Stomach (tissue), 9 donors: ENCODE data around the gene BRD9. TPM values are rescaled to one million over a fixed set of nuclear protein-coding genes. Genes with fewer than 3 reads are reported as not detected.
"Not testable (repeated sequence)": the region's sequence is repeated elsewhere in the genome, so short reads cannot be mapped to it uniquely, and the experiment has no call there.

ENCODE experiments used
- DNase-seq, 2 donors: peaks; one replicate each; pipeline versions ENCODE4 v3.0.0 to v3.0.0-alpha.2; 2013 to 2019
- H3K27ac ChIP-seq, 5 donors: fragments of 200-600 bp in 4 of 5; sonication (generic) in 4 of 5; one replicate each; pipeline ENCODE4 v1.5.1; 2013 to 2019; ENCODE audit warnings: mild to moderate bottlenecking in 1 of 5, moderate library complexity in 1 of 5
- H3K27me3 ChIP-seq, 3 donors: fragments of 200-600 bp; sonication (generic); one replicate each; pipeline ENCODE4 v1.5.1; 2017 to 2019; ENCODE audit warnings: mixed run types in 1 of 3
- H3K36me3 ChIP-seq, 4 donors: fragments of 200-600 bp; sonication (generic); 1 replicate in 3 of 4; 2 replicates in 1 of 4; pipeline ENCODE4 v1.5.1; 2016 to 2019
- H3K4me1 ChIP-seq, 4 donors: fragments of 200-600 bp; sonication (generic); one replicate each; pipeline ENCODE4 v1.5.1; 2016 to 2019
- H3K4me3 ChIP-seq, 4 donors: fragments of 200-600 bp; sonication (generic) in 3 of 4; one replicate each; pipeline ENCODE4 v1.5.1; 2016 to 2019; ENCODE audit warnings: mild to moderate bottlenecking in 1 of 4
- H3K9me3 ChIP-seq, 4 donors: fragments of 200-600 bp; sonication (generic); one replicate each; pipeline ENCODE4 v1.5.1; 2016 to 2019
- CTCF ChIP-seq, 7 experiments: fragments of 450-650 bp in 4 of 7; fragments of 200-600 bp in 3 of 7; sonication (generic) in 3 of 7; IDR thresholded peaks; one replicate each; pipeline ENCODE4 v1.5.1; 2016 to 2019; ENCODE audit warnings: antibody characterized with exemption in 7 of 7, control low read depth in 2 of 7, mild to moderate bottlenecking in 1 of 7
- EP300 ChIP-seq: sonication (generic); formaldehyde crosslinking; IDR thresholded peaks from one replicate; pipeline ENCODE4 v1.6.1; 2017; ENCODE audit warnings: antibody characterized with exemption
- POLR2A ChIP-seq, 4 donors: fragments of 450-650 bp; IDR thresholded peaks; one replicate each; pipeline ENCODE4 v1.6.1; 2016; ENCODE audit warnings: antibody characterized with exemption in 4 of 4, control low read depth in 2 of 4, mild to moderate bottlenecking in 1 of 4, moderate library complexity in 1 of 4
- POLR2AphosphoS5 ChIP-seq, 3 donors: sonication (generic); formaldehyde crosslinking; IDR thresholded peaks; one replicate each; pipeline ENCODE4 v1.6.1; 2016; ENCODE audit warnings: antibody characterized with exemption in 3 of 3
- WGBS, 5 donors: extraction: QIAGEN DNeasy Blood & Tissue Kit in 3 of 5; methylation state at CpG; one replicate each; pipeline versions ENCODE4 v1.1.5 to v1.1.7; 2013 to 2018; 5-methylcytosine and 5-hydroxymethylcytosine counted together
- intact Hi-C: fragments of 100-400 bp; cut with DNase I; formaldehyde crosslinking; loops from one replicate; pipeline ENCODE4 v1.15.1; 2023; ENCODE audit warnings: low total_unique reads
- polyA plus RNA-seq, 3 donors: library from polyadenylated mRNA; stranded (reverse); fragments of 200-250 nt; gene quantifications; one replicate each; pipeline ENCODE4 v1.2.3, GENCODE V29; 2013
- total RNA-seq, 5 donors: library from RNA; depleted of rRNA; stranded (reverse); fragments of >200 nt; gene quantifications; one replicate each; pipeline versions ENCODE4 v1.1.0 to v1.2.3, GENCODE V29; 2014 to 2016
- donor health status: healthy with polysubstance abuse.
- donor health status: Bipolar disorder and iron deficiency.
- donor health status: healthy.

The BRD9 gene
- total and polyA plus RNA-seq, 8 donors = 16.2 to 152 (median 40.0) TPM

GRCh38 chr5:855771-856530 lies 36.6 kb downstream of the BRD9 start:
- Histone ChIP-seq H3K9me3 (no peaks in the 10 kb centered on the region), H3K36me3 (peaks cover 0 to 15% (median 10%) of the 10 kb centered on the region in 4 donors), H3K27me3 (peaks cover 1 to 45% (median 15%) of the 10 kb centered on the region in 3 donors), H3K4me1 (peaks cover 0 to 2% (median under 1%) of the 10 kb centered on the region in 4 donors), H3K27ac (no peak overlapping the region), H3K4me3 (no peak overlapping the region)
- DNase-seq = no peak
- TF ChIP-seq EP300 (no peak), POLR2AphosphoS5 (IDR thresholded peaks at IDR 0.05) (no peak), CTCF (IDR thresholded peaks at IDR 0.05) (no peak), POLR2A (IDR thresholded peaks at IDR 0.05) (no peak)
- WGBS, 5 donors = 65 to 75% (median 68%) methylated on average over 19 to 21 of the region's 21 CpGs
- intact Hi-C loops = no loop called here

- TF ChIP-seq POLR2A (IDR thresholded peaks at IDR 0.05) (no peak), CTCF (IDR thresholded peaks at IDR 0.05) (no peak), EP300 (no peak), POLR2AphosphoS5 (IDR thresholded peaks at IDR 0.05) (no peak)
- WGBS, 5 donors = 81 to 89% (median 85%) methylated on average over 26 to 32 of the region's 32 CpGs
- DNase-seq = no peak
- no peak overlapping the region for H3K27ac ChIP-seq
- H3K4me3 ChIP-seq = no peak overlapping the region
- no peaks in the 10 kb centered on the region for H3K9me3 ChIP-seq
- H3K4me1 ChIP-seq = peaks cover 0 to 10% (median 8%) of the 10 kb centered on the region in 4 donors
- intact Hi-C loops = no loop called here
- peaks cover 3 to 53% (median 22%) of the 10 kb centered on the region in 3 donors for H3K27me3 ChIP-seq
- peaks cover 0 to 11% (median 5%) of the 10 kb centered on the region in 4 donors for H3K36me3 ChIP-seq
Observed at GRCh38 chr5:854966-855743, 37.4 kb downstream of the BRD9 start.

GRCh38 chr5:854217-854616 lies 38.4 kb downstream of the BRD9 start:
- Histone ChIP-seq H3K36me3 (peaks cover 0 to 2% (median 0%) of the 10 kb centered on the region in 4 donors), H3K4me1 (peaks cover 8 to 18% (median 17%) of the 10 kb centered on the region in 4 donors), H3K4me3 (no peak overlapping the region), H3K27ac (no peak overlapping the region), H3K9me3 (no peaks in the 10 kb centered on the region), H3K27me3 (peaks cover 3 to 62% (median 27%) of the 10 kb centered on the region in 3 donors)
- TF ChIP-seq POLR2A (IDR thresholded peaks at IDR 0.05) = no peak
- no peak for TF ChIP-seq EP300
- no peak for TF ChIP-seq POLR2AphosphoS5 (IDR thresholded peaks at IDR 0.05)
- no peak for TF ChIP-seq CTCF (IDR thresholded peaks at IDR 0.05)
- intact Hi-C loops = no loop called here
- DNase-seq = no peak
- 76 to 85% (median 84%) methylated on average over 13 of the region's 13 CpGs for WGBS, 5 donors

GRCh38 chr5:853416-854090 lies 39.0 kb downstream of the BRD9 start:
- Histone ChIP-seq H3K4me1 (peaks cover 8 to 19% (median 17%) of the 10 kb centered on the region in 4 donors), H3K27me3 (peaks cover 3 to 69% (median 27%) of the 10 kb centered on the region in 3 donors)
- H3K36me3 ChIP-seq, DNase-seq, H3K9me3 ChIP-seq, H3K4me3 ChIP-seq, H3K27ac ChIP-seq, intact Hi-C loops: not testable (repeated sequence)
- 83 to 90% (median 87%) methylated on average over 18 of the region's 18 CpGs for WGBS, 5 donors
